Ishikawa (cell line): Measurements from ENCODE around the gene SYT5.

ENCODE experiments used
- EP300 ChIP-seq: IDR thresholded peaks from 2 replicates; pipeline ENCODE4 v1.6.1; 2012; ENCODE audit warnings: borderline replicate concordance
- REST ChIP-seq: IDR thresholded peaks from 2 replicates; pipeline ENCODE4 v1.6.1; 2012; ENCODE audit warnings: low read depth, mild to moderate bottlenecking

GRCh38 chr19:55212447-55212846 lies 32.4 kb upstream of the SYT5 start:
- TF ChIP-seq REST (no peak), EP300 (no peak)
